ENCODE results near the gene SPINT1.

Gene SPINT1

DNA sequence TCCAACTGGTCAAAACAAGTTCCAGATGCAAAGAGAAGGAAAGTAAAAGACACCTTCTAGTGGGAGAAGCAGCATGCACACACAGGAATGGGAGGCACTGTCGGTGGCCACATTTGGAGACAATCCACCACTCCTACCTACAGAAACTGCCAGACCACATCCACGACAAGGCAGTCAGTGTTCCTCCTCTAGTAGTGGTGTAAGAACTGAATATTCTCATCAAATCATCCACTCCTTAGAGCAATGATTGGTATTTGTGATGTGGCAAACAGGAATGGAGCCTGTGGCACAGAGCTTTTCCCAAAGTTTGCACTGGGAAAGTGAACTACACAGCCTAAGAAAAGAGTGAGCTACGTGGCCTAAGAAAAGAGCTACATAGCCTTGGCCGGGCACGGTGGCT lies 5.1 kb upstream of the SPINT1 start:
- ChIA-PET POLR2A (interaction anchor here (1.2 kb wide), 1 partner anchor 92 kb away, joined by 4 read pairs; no protein-coding TSS in a partner anchor), CTCF (interaction anchor here (0.6 to 1.3 kb wide), 4 partner anchors 19 to 752 kb away, joined by 3 read pairs; no protein-coding TSS in a partner anchor)
- Histone ChIP-seq H3K36me3 (ENCODE audit: control insufficient read depth in 2 of 2, insufficient read depth in 1 of 2, low read length in 2 of 2) (no peaks in the 10 kb centered on the region), H3K4me3 (ENCODE audit: low read depth, low read length) (no peak overlapping the region), H3K4me1 (ENCODE audit: control insufficient read depth, insufficient read depth, low read length) (no peaks in the 10 kb centered on the region), H3K9me3 (ENCODE audit: control insufficient read depth, insufficient read depth, low read depth, low read length) (no peaks in the 10 kb centered on the region), H3K27ac (ENCODE audit: extremely low read depth, low read depth, low read length) (no peak overlapping the region)
- no peak for TF ChIP-seq ZFP3 (tag by site-specific recombination; IDR thresholded peaks at IDR 0.05; ENCODE audit: low read depth)
- TF ChIP-seq ZNF48 (tag by site-specific recombination; IDR thresholded peaks at IDR 0.05), result no peak
- TF ChIP-seq ZNF629 (tag by site-specific recombination; IDR thresholded peaks at IDR 0.05), result no peak
- TF ChIP-seq OSR2 (tag by site-specific recombination; IDR thresholded peaks at IDR 0.05), result no peak
- TF ChIP-seq TRIM28 (IDR thresholded peaks at IDR 0.05; ENCODE audit: borderline replicate concordance, low read length), result no peak
- TF ChIP-seq ZNF571 (tag by site-specific recombination; IDR thresholded peaks at IDR 0.05), result no peak
- TF ChIP-seq ZNF174 (tag by site-specific recombination; IDR thresholded peaks at IDR 0.05), result no peak
- no peak for TF ChIP-seq ZNF426 (tag by site-specific recombination; IDR thresholded peaks at IDR 0.05)
- TF ChIP-seq ZNF239 (tag by site-specific recombination; IDR thresholded peaks at IDR 0.05), result no peak
- TF ChIP-seq ZSCAN5A (tag by site-specific recombination; IDR thresholded peaks at IDR 0.05), result no peak
- TF ChIP-seq ZNF501 (tag by site-specific recombination; IDR thresholded peaks at IDR 0.05), result no peak
- TF ChIP-seq ZNF513 (tag by site-specific recombination; IDR thresholded peaks at IDR 0.05), result no peak
- TF ChIP-seq ZBTB7A (tag by site-specific recombination; IDR thresholded peaks at IDR 0.05; ENCODE audit: low read depth), result no peak
- no peak for TF ChIP-seq REPIN1 (tag by site-specific recombination; IDR thresholded peaks at IDR 0.05; ENCODE audit: low read depth)
- TF ChIP-seq ZNF16 (tag by site-specific recombination; IDR thresholded peaks at IDR 0.05; ENCODE audit: low read depth), result no peak
- TF ChIP-seq, protein P1, sequence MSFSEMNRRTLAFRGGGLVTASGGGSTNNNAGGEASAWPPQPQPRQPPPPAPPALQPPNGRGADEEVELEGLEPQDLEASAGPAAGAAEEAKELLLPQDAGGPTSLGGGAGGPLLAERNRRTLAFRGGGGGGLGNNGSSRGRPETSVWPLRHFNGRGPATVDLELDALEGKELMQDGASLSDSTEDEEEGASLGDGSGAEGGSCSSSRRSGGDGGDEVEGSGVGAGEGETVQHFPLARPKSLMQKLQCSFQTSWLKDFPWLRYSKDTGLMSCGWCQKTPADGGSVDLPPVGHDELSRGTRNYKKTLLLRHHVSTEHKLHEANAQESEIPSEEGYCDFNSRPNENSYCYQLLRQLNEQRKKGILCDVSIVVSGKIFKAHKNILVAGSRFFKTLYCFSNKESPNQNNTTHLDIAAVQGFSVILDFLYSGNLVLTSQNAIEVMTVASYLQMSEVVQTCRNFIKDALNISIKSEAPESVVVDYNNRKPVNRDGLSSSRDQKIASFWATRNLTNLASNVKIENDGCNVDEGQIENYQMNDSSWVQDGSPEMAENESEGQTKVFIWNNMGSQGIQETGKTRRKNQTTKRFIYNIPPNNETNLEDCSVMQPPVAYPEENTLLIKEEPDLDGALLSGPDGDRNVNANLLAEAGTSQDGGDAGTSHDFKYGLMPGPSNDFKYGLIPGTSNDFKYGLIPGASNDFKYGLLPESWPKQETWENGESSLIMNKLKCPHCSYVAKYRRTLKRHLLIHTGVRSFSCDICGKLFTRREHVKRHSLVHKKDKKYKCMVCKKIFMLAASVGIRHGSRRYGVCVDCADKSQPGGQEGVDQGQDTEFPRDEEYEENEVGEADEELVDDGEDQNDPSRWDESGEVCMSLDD (tag by site-specific recombination; IDR thresholded peaks at IDR 0.05), result no peak

DNA sequence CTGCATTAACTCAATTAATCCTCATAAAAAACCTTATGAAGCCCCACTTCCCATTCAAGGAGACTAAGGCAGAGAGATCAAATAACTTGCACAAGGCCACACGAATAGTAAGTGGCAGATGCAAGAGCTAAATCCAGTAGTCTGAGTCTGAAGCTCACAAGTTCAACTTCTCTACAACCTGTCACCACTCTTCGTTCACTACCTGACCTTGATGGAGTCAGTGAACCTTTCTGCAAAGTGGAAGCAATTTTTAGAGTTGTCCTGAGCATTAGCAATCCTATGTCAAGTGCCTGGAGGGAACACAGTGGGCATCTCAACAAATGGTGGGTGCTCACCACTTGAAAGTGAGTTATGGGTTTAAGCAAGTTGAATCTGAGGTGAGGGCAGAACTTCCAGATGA lies 2.1 kb upstream of the SPINT1 start:
- no peak overlapping the region for H3K27ac ChIP-seq (ENCODE audit: extremely low read depth, low read depth, low read length)
- CTCF ChIA-PET, result no interaction called here
- POLR2A ChIA-PET, result no interaction called here
- H3K4me3 ChIP-seq (ENCODE audit: low read depth, low read length), result no peak overlapping the region
- H3K36me3 ChIP-seq (ENCODE audit: control insufficient read depth in 2 of 2, insufficient read depth in 1 of 2, low read length in 2 of 2), result no peaks in the 10 kb centered on the region
- H3K4me1 ChIP-seq (ENCODE audit: control insufficient read depth, insufficient read depth, low read length), result no peaks in the 10 kb centered on the region; the same call in 1 of the 2 replicates
- TF ChIP-seq ZNF626 (tag by site-specific recombination; IDR thresholded peaks at IDR 0.05) (no peak), ZBTB7A (tag by site-specific recombination; IDR thresholded peaks at IDR 0.05; ENCODE audit: low read depth) (no peak), ZNF169 (tag by site-specific recombination; IDR thresholded peaks at IDR 0.05) (no peak), ZNF610 (tag by site-specific recombination; IDR thresholded peaks at IDR 0.05; ENCODE audit: borderline replicate concordance) (no peak), ZSCAN23 (tag by site-specific recombination; IDR thresholded peaks at IDR 0.05) (no peak), ZNF48 (tag by site-specific recombination; IDR thresholded peaks at IDR 0.05) (no peak), SETDB1 (IDR thresholded peaks at IDR 0.05; ENCODE audit: insufficient read length, low read length) (no peak)
- TF ChIP-seq, protein P2, sequence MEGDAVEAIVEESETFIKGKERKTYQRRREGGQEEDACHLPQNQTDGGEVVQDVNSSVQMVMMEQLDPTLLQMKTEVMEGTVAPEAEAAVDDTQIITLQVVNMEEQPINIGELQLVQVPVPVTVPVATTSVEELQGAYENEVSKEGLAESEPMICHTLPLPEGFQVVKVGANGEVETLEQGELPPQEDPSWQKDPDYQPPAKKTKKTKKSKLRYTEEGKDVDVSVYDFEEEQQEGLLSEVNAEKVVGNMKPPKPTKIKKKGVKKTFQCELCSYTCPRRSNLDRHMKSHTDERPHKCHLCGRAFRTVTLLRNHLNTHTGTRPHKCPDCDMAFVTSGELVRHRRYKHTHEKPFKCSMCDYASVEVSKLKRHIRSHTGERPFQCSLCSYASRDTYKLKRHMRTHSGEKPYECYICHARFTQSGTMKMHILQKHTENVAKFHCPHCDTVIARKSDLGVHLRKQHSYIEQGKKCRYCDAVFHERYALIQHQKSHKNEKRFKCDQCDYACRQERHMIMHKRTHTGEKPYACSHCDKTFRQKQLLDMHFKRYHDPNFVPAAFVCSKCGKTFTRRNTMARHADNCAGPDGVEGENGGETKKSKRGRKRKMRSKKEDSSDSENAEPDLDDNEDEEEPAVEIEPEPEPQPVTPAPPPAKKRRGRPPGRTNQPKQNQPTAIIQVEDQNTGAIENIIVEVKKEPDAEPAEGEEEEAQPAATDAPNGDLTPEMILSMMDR (tag by site-specific recombination; IDR thresholded peaks at IDR 0.05), result no peak
- H3K9me3 ChIP-seq (ENCODE audit: control insufficient read depth, insufficient read depth, low read depth, low read length), result no peaks in the 10 kb centered on the region
